GM18867 (cell line): ENCODE results near the gene PIK3R1.

Experiments
- ATAC-seq: cut with Tn5 transposase; IDR thresholded peaks from one replicate; pipeline ENCODE4 v1.9.1; 2021; ENCODE audit warnings: mild to moderate bottlenecking, moderate library complexity; ENCODE audit not compliant: unreplicated experiment

PIK3R1 gene

GRCh38 chr5:68215208-68215897 lies at the start of gene PIK3R1:
Gene PIK3R1 (plus strand): TSS chr5:68215756. CDS start chr5:68226676, 10,920 bp downstream.
- ATAC-seq = peak; percentile 82

DNA sequence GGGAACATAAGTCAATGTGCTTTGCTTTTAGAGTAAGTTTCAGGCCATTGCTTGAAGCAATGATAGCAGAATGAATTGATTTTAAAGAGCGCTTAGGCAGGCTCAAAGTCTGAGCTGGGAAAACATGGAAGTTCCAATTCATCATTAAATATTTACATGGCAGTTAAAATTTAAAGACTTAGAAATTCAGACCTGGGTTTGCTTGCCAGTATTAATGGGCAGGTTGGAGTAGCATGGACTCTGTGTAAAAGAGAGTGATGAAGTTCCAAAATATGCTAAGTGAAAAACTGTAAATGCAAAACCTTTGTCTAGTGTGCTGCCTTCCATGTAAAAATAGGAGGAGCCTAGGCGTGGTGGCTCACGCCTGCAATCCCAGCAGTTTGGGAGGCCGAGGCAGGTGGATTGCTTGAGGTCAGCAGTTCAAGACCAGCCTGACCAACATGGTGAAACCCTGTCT lies 48.3 kb upstream of the PIK3R1 start:
- no peak for ATAC-seq

- ATAC-seq = no peak
Measured at GRCh38 chr5:68169903-68170302, 45.7 kb upstream of the PIK3R1 start.

- ATAC-seq = no peak
Measured at GRCh38 chr5:68170826-68171558, 44.6 kb upstream of the PIK3R1 start.

GRCh38 chr5:68172314-68172713 lies 43.2 kb upstream of the PIK3R1 start:
- ATAC-seq = no peak

- ATAC-seq = no peak
Measured at GRCh38 chr5:68173007-68173406, 42.5 kb upstream of the PIK3R1 start.

DNA sequence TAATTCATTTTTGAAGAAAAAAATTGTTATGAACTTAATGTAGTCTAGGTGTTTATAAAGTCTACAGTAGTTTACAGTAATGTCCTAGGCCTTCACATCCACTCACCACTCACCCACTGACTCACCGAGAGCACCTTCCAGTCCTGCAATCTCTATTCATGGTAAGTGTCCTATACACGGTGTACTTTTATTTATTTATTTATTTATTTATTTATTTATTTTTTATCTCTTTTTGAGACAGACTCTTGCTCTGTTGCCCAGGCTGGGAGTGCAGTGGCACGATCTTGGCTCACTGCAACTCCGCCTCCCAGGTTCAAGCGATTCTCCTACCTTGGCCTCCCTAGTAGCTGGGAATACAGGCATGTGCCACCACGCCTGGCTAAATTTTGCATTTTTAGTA lies 39.3 kb upstream of the PIK3R1 start:
- no peak for ATAC-seq

DNA sequence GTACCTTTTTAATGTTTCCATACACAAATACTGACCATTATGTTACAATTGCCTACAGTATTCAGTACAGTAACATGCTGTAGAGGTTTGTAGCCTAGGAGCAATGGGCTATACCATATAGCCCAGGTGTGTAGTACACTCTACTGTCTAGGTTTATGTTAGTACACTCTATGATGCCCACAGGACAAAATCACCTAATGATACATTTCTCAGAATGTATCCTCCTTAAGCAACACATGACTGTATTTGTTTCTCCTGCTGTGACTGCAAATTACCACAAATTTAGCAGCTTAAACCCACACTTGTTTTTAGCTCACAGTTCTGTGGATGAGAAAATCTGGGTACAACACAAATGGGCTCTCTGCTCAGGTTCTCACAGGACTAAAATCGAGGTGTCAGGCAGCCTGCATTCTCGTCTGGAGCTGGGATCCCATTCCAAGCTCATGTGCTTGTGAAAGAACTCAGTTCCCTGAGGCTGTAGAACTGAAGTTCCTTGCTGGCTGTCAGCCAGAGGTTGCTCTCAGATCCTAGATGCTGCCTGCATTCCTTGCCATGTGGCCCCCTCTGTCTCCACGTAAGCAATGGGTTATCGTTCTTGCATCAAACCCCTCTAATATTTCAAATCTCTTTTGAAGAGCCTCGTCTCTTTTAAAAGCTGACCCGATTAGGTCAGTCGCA lies 38.6 kb upstream of the PIK3R1 start:
- no peak for ATAC-seq

- no peak for ATAC-seq
Measured at GRCh38 chr5:68177676-68178075, 37.9 kb upstream of the PIK3R1 start.

DNA sequence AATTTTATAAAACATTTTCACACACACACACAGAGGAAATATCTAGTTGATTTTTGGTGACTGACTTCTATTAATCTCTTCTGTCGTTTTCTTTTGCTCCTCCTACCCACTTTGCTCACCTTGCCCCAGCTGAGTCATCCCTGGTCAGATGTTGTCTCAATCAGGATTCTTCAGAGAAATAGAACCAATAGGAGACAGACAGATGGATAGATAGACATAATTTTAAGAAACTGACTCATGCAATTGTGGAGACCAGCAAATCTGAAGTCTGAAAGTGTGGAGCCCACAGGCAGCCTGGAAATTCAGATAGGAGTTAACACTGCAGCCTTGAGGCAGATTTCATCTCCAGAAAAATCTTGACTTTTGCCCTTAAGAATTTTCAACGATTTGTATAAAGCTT lies 37.0 kb upstream of the PIK3R1 start:
- no peak for ATAC-seq

DNA sequence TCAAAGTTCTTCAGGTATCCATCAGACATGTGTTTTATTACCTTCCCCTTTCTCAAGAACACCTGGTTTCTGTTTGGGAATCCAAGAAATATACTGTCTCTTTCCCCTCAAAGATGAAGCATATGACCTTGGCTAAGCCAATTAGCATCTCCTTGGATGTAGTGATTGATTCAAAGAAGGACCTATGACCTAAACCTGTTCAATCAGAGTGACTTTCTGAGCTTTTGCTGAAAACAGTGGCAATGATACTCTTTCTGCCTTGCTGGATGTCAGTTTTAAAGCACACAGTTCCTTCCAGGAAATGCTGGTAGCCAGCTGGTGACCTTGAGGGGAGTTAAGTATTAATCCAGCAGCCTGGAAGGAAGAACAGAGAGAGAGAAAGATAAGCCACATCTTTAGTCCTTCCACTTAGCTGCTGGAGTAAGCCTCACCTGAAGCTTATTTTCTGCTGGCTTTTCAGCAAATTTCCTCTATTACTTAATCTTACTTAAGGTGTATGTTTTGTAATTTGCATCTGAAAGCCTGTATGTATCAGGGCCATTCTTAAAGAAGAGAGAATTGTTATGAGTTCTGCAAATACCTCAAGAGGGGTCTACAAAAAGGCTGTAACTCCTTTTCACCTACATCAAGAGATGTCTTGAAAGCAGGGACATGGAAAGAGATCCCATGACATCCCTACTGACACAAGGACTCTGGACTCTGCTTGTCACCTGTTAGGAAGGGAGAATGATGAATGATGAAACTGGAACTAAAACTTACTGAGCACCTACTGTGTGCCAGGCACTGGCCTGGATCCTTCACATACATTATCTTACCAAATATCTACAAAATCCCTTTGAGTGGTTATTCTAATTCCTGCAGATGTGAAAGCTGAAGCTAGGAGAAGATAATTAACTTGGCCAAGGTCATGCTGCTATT lies 35.2 kb upstream of the PIK3R1 start:
- ATAC-seq = no peak

DNA sequence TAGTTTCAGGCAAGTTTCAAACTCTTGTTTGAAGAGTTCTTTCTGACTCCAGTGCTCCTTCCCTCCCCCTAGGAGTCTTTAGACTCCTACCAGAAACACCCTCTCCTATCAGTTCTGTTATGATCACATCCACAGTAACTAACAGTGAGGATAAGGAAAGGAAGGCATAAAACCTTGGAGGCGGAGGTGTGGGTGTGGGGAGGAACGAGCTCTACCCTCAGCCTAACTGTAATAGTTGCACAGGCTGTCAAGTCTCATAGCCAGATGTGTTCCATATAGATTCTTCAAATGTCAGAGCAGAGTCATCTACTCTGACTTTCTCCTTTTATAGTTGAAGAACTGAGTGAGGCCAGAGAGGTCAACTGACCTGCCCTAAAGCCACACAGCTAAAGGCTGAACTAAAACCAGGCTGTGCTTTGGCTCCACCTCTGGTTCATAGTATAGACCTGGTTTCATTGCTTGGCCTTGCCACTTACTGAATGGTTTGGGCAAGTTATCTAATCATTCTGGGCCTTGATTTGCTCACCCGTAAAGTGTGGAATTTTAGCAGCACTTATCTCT lies 34.4 kb upstream of the PIK3R1 start:
- no peak for ATAC-seq

GRCh38 chr5:68182094-68182493 lies 33.5 kb upstream of the PIK3R1 start:
- ATAC-seq = no peak

- ATAC-seq = no peak
Measured at GRCh38 chr5:68182534-68182933, 33.0 kb upstream of the PIK3R1 start.

GRCh38 chr5:68187268-68188055 lies 28.1 kb upstream of the PIK3R1 start:
- ATAC-seq = no peak

DNA sequence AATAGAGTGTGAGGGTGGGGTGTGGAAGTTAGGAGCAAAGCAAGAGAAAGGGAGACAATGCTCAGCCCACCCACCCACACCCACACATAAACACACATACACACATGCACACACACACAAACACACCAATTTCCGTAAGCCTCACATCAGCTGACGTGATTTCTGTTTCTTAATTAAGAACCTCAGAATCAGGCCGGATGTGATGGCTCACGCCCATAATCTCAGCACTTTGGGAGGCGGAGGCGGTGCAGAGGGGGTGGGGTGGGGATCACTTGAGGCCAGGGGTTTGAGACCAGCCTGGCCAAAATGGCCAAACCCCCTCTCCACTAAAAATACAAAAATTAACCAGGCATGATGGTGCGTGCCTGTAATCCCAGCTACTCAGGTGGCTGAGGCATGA lies 26.4 kb upstream of the PIK3R1 start:
- ATAC-seq = no peak

DNA sequence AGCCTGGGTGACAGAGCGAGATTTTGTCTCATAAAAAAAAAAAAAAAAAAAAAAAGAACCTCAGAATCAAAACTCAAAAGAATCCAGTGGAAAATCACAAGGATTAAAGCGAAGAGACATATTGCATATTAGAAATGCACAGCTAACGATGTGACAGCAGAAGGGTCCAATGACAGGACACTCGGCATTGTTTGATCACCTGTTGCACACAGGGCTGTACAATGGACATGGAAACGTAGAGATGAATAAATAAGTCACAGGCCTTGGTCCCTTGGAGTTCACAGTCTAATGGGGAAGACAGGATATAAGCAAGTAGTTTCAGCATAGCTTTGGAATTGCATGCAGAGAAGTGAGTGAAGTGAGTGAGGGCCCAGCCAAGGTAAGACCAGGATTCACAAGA lies 25.9 kb upstream of the PIK3R1 start:
- ATAC-seq = no peak

- no peak for ATAC-seq
Measured at GRCh38 chr5:68190619-68191018, 24.9 kb upstream of the PIK3R1 start.

GRCh38 chr5:68191083-68191791 lies 24.3 kb upstream of the PIK3R1 start:
- ATAC-seq = no peak
